Measurements from ENCODE around the gene DDAH1.

DNA sequence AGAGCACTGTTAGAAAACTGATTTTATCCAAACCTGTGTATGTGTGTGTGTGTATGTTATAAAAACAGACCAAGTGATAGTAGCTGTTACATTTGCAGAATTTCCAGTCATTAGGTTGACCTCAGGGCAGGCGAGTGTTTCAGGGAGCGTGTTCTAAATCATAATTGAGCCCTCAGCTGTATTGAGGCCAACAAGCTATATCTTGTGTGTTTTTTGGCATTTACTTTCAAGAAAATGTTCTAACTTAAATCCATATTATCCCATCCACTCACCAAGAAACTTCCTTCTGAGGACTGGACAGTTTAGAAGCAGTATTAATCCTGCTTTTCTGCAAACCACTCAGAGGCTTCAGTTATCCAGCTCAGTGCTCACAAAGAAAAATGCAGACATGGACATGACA lies 12.0 kb downstream of the DDAH1 start:
- TF ChIP-seq, protein P1, sequence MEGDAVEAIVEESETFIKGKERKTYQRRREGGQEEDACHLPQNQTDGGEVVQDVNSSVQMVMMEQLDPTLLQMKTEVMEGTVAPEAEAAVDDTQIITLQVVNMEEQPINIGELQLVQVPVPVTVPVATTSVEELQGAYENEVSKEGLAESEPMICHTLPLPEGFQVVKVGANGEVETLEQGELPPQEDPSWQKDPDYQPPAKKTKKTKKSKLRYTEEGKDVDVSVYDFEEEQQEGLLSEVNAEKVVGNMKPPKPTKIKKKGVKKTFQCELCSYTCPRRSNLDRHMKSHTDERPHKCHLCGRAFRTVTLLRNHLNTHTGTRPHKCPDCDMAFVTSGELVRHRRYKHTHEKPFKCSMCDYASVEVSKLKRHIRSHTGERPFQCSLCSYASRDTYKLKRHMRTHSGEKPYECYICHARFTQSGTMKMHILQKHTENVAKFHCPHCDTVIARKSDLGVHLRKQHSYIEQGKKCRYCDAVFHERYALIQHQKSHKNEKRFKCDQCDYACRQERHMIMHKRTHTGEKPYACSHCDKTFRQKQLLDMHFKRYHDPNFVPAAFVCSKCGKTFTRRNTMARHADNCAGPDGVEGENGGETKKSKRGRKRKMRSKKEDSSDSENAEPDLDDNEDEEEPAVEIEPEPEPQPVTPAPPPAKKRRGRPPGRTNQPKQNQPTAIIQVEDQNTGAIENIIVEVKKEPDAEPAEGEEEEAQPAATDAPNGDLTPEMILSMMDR (conservative IDR thresholded peaks at IDR 0.05; ENCODE audit: low read depth, low read length) = no peak
- TF ChIP-seq EZH2phosphoT487 (IDR thresholded peaks at IDR 0.05; ENCODE audit: borderline replicate concordance, low read length) (no peak), EZH2 (IDR thresholded peaks at IDR 0.05; ENCODE audit: low read length, unreplicated experiment) (no peak)

Measured in PC-3 (cell line).